ENCODE data around the gene WDR77.

DNA sequence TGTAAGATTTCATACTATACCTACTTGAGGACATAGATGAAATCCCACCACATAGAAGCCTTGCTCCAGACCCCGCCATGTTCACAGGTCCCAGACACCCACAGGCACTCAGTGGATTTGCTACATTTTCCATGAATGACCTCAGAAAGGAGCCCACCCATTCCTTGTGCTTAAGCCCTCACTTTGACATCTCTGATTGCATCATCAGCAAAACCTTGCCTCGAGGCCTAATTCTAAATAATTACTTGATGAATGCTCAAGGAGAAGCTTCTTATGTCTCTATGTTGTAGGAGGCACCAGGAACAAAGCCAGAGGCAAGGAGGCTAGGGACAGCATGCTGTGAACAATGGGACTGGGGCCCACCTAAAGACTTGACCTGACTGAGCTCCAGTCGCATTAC, 33.6 kb downstream of the WDR77 start:
- TF ChIP-seq POLR2A (IDR thresholded peaks at IDR 0.05) (no peak), EP300 (IDR thresholded peaks at IDR 0.05) (no peak)
- TF ChIP-seq, protein P1, sequence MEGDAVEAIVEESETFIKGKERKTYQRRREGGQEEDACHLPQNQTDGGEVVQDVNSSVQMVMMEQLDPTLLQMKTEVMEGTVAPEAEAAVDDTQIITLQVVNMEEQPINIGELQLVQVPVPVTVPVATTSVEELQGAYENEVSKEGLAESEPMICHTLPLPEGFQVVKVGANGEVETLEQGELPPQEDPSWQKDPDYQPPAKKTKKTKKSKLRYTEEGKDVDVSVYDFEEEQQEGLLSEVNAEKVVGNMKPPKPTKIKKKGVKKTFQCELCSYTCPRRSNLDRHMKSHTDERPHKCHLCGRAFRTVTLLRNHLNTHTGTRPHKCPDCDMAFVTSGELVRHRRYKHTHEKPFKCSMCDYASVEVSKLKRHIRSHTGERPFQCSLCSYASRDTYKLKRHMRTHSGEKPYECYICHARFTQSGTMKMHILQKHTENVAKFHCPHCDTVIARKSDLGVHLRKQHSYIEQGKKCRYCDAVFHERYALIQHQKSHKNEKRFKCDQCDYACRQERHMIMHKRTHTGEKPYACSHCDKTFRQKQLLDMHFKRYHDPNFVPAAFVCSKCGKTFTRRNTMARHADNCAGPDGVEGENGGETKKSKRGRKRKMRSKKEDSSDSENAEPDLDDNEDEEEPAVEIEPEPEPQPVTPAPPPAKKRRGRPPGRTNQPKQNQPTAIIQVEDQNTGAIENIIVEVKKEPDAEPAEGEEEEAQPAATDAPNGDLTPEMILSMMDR (IDR thresholded peaks at IDR 0.05), result no peak
